GM12878 (cell line): ENCODE data around the gene CTNNA3. TPM values are rescaled to one million over a fixed set of nuclear protein-coding genes. Genes with fewer than 3 reads are reported as not detected.

Experiments used
- ATAC-seq: fragments of 200-7000 bp; cut with Tn5 transposase; 3 replicates; pipeline ENCODE4 v1.9.1; 2020; ENCODE audit warnings: mild to moderate bottlenecking, moderate library complexity
- BruUV-seq: library from RNA; stranded (reverse); fragments of 400-500 nt; replicated peaks from 2 replicates; lab custom pipeline; 2021; lab: Mats Ljungman, UMichigan
- CTCF ChIA-PET: fragments of 300-600 bp; sonication (Branson Sonifier 250); formaldehyde crosslinking; extraction: SDS; loops from one replicate; lab custom pipeline; 2021; ENCODE audit warnings: inconsistent platforms; lab: Yijun Ruan, JAX
- POLR2A ChIA-PET: fragments of 350-600 bp; formaldehyde crosslinking; extraction: SDS; loops from one replicate; lab custom pipeline; 2021; ENCODE audit warnings: inconsistent platforms; lab: Charles Lee
- RAD21 ChIA-PET: fragments of 300-600 bp; sonication (Branson Sonifier 250); formaldehyde crosslinking; loops from one replicate; lab custom pipeline; 2023; ENCODE audit warnings: antibody characterized with exemption; ENCODE audit not compliant: unreplicated experiment; lab: Charles Lee
- SMC1A ChIA-PET: fragments of 300-600 bp; sonication (Branson Sonifier 250); formaldehyde crosslinking; loops from one replicate; lab custom pipeline; 2023; ENCODE audit not compliant: unreplicated experiment, uncharacterized antibody; lab: Charles Lee
- DNase-seq: peaks from one replicate; pipeline ENCODE4 v3.0.0-alpha.2; 2011; ENCODE audit warnings: low read depth, low spot score
- FAIRE-seq: peaks from 3 replicates; lab custom pipeline; 2011; peaks lifted over from hg19 to GRCh38; lab: Jason Lieb, UNC
- H2AFZ ChIP-seq: 2 replicates; pipeline ENCODE4 v1.6.0; 2011; ENCODE audit warnings: low read depth, low read length, control low read depth; ENCODE audit not compliant: control insufficient read depth
- H3K27ac ChIP-seq: 2 replicates; pipeline ENCODE4 v1.5.1; 2011; ENCODE audit warnings: control low read depth; ENCODE audit not compliant: control insufficient read depth, insufficient read depth
- H3K27me3 ChIP-seq, 2 experiments: replicated peaks in 1 of 2; 2 replicates each; pipeline versions ENCODE4 v1.6.0 to v1.6.1; 2011; ENCODE audit warnings: low read length in 1 of 2; ENCODE audit not compliant: control insufficient read depth in 2 of 2, insufficient read depth in 2 of 2
- H3K36me3 ChIP-seq, 2 experiments: 2 replicates each; pipeline ENCODE4 v1.5.1; 2011; ENCODE audit warnings: low read length in 1 of 2; ENCODE audit not compliant: control insufficient read depth in 2 of 2, insufficient read depth in 2 of 2
- H3K4me1 ChIP-seq: 2 replicates; pipeline ENCODE4 v1.6.1; 2011; ENCODE audit warnings: mild to moderate bottlenecking, low read length, moderate library complexity, mixed read lengths; ENCODE audit not compliant: control insufficient read depth, insufficient read depth
- H3K4me2 ChIP-seq: 2 replicates; pipeline ENCODE4 v1.6.0; 2011; ENCODE audit warnings: control low read depth; ENCODE audit not compliant: control insufficient read depth, insufficient read depth
- H3K4me3 ChIP-seq: fragments of 200-600 bp; sonication (generic); 2 replicates; pipeline ENCODE4 v1.5.1; 2016
- H3K79me2 ChIP-seq: 2 replicates; pipeline ENCODE4 v1.6.0; 2011; ENCODE audit warnings: low read length; ENCODE audit not compliant: control insufficient read depth, insufficient read depth
- H3K9ac ChIP-seq: 2 replicates; pipeline ENCODE4 v1.8.0; 2011; ENCODE audit warnings: low read length, control low read depth, mixed read lengths; ENCODE audit not compliant: control insufficient read depth, insufficient read depth
- H3K9me3 ChIP-seq: replicated peaks from 3 replicates; pipeline ENCODE4 v1.5.1; 2011; ENCODE audit warnings: mild to moderate bottlenecking, low read length; ENCODE audit not compliant: control insufficient read depth, insufficient read depth
- H4K20me1 ChIP-seq: 2 replicates; pipeline ENCODE4 v1.6.0; 2011; ENCODE audit not compliant: control insufficient read depth, insufficient read depth
- ATF7 ChIP-seq: fragments of 450-650 bp; IDR thresholded peaks from 2 replicates; pipeline ENCODE4 v1.6.1; 2016; ENCODE audit warnings: low read depth, mild to moderate bottlenecking
- CHD2 ChIP-seq: IDR thresholded peaks from 2 replicates; pipeline ENCODE4 v1.6.1; 2011; ENCODE audit warnings: low read depth, low read length, improper control_type of control experiment, borderline replicate concordance
- FOXK2 ChIP-seq: fragments of 450-650 bp; IDR thresholded peaks from 2 replicates; pipeline ENCODE4 v1.6.1; 2017; ENCODE audit warnings: mild to moderate bottlenecking, moderate library complexity
- JUNB ChIP-seq: IDR thresholded peaks from 2 replicates; pipeline ENCODE4 v1.6.1; 2016; ENCODE audit warnings: antibody characterized with exemption, mild to moderate bottlenecking
- POLR2AphosphoS2 ChIP-seq: IDR thresholded peaks from 2 replicates; pipeline ENCODE4 v1.6.1; 2011; ENCODE audit warnings: low read depth, mild to moderate bottlenecking, low read length, improper control_type of control experiment, moderate library complexity
- SP1 ChIP-seq: IDR thresholded peaks from one replicate; pipeline ENCODE4 v1.6.1; 2011; ENCODE audit warnings: low read depth, low read length
- SPI1 ChIP-seq: IDR thresholded peaks from 2 replicates; pipeline ENCODE4 v1.6.1; 2011; ENCODE audit warnings: low read depth, mild to moderate bottlenecking, low read length, moderate library complexity, borderline replicate concordance; ENCODE audit not compliant: insufficient read depth
- WGBS: methylation state at CpG from one replicate; pipeline ENCODE4 v1.1.6; 2016; ENCODE audit warnings: low lambda C conversion rate; ENCODE audit not compliant: insufficient replicate concordance, insufficient coverage; ENCODE audit errors: missing lambda C conversion rate; 5-methylcytosine and 5-hydroxymethylcytosine counted together
- in situ Hi-C: fragments of 300-500 bp; cut with MboI; formaldehyde crosslinking; loops from 9 replicates; pipeline ENCODE4 v1.14.3; 2018; ENCODE audit warnings: mixed read lengths
- intact Hi-C: fragments of 100-400 bp; cut with micrococcal nuclease; formaldehyde crosslinking; loops from one replicate; pipeline ENCODE4 v1.14.2; 2022; ENCODE audit not compliant: unreplicated experiment
- polyA plus RNA-seq, 11 experiments: library from polyadenylated mRNA; depleted of rRNA in 4 of 11; unstranded in 6 of 11; stranded (reverse) in 5 of 11; fragments of >200 nt; fragmentation: Nextera tagmentation in 4 of 11; fragmentation: Illumina TruSeq in 1 of 11; extraction: Ambion mirVana in 4 of 11; extraction: Trizol in 1 of 11; gene quantifications; 1 replicate in 1 of 11; 2 replicates in 10 of 11; pipeline versions ENCODE4 v1.2.1 to v1.2.3, GENCODE V29; 2011 to 2016; ENCODE audit warnings: inconsistent platforms in 2 of 11, missing spikeins in 2 of 11, low read depth in 1 of 11
- total RNA-seq, 4 experiments: library from RNA; depleted of rRNA in 3 of 4; stranded (reverse); fragments of >200 nt in 3 of 4; fragmentation: Illumina TruSeq in 1 of 4; extraction: Trizol in 1 of 4; gene quantifications; 2 replicates each; pipeline versions ENCODE4 v1.2.1 to v1.2.3, GENCODE V29; 2013 to 2021
- TF ChIP-seq, protein P1 (sequence below): IDR thresholded peaks from 2 replicates; pipeline ENCODE4 v1.6.1; 2011; ENCODE audit warnings: low read depth, low read length, improper control_type of control experiment, borderline replicate concordance
- TF ChIP-seq, protein P2 (sequence below): IDR thresholded peaks from 2 replicates; pipeline ENCODE4 v1.6.1; 2011; ENCODE audit warnings: borderline replicate concordance, low read depth, mild to moderate bottlenecking, moderate library complexity, mixed read lengths, low read length; ENCODE audit not compliant: insufficient read depth; ENCODE audit errors: extremely low read length
- TF ChIP-seq, protein P3 (sequence below): fragments of 450-650 bp; IDR thresholded peaks from 2 replicates; pipeline ENCODE4 v1.6.1; 2017; ENCODE audit warnings: low read depth, mild to moderate bottlenecking, moderate library complexity

The CTNNA3 gene
- total and polyA plus RNA-seq, 10 of the 15 experiments (the other 5 are each of a cell fraction or from before 2014, with no cell fraction given) = under 0.01 to 4.5 (median 0.22) TPM; not detected in 2

DNA sequence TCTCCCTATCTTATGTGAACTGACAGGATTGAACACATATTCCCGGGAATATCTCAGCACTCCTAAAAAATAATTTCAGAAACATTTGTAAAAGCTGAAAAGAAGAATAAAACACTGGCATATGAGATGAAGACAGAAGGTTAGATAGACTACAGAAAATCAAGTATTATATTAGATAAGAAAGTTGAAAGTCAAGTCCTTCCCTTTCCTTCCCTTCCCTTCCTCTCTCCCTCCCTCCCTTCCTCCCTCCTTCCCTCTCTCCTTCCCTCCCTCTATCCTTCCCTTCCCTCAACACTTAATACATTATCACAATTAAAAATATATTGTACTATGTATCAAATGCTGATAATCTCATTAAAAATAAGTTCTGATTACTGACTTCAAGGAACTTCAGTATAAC lies 122.5 kb downstream of the CTNNA3 start:
- intact Hi-C loops (no loop called here), in situ Hi-C loops (no loop called here)
- Histone ChIP-seq H2AFZ (no peak overlapping the region), H3K9me3 (no peaks in the 10 kb centered on the region), H3K79me2 (no peaks in the 10 kb centered on the region), H3K36me3 (no peaks in the 10 kb centered on the region), H4K20me1 (no peaks in the 10 kb centered on the region), H3K27me3 (no peaks in the 10 kb centered on the region), H3K4me1 (no peaks in the 10 kb centered on the region), H3K27ac (no peak overlapping the region), H3K4me3 (no peak overlapping the region), H3K9ac (no peak overlapping the region), H3K4me2 (no peak overlapping the region)
- ChIA-PET RAD21 (no interaction called here), POLR2A (no interaction called here), CTCF (no interaction called here), SMC1A (no interaction called here)
- TF ChIP-seq, protein P1, sequence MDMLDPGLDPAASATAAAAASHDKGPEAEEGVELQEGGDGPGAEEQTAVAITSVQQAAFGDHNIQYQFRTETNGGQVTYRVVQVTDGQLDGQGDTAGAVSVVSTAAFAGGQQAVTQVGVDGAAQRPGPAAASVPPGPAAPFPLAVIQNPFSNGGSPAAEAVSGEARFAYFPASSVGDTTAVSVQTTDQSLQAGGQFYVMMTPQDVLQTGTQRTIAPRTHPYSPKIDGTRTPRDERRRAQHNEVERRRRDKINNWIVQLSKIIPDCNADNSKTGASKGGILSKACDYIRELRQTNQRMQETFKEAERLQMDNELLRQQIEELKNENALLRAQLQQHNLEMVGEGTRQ = no peak
- FAIRE-seq (no peak), ATAC-seq (no peak), DNase-seq (no peak)
- no TSS peak for BruUV-seq
- WGBS = 47% methylated on average over 1 of the region's 1 CpG

DNA sequence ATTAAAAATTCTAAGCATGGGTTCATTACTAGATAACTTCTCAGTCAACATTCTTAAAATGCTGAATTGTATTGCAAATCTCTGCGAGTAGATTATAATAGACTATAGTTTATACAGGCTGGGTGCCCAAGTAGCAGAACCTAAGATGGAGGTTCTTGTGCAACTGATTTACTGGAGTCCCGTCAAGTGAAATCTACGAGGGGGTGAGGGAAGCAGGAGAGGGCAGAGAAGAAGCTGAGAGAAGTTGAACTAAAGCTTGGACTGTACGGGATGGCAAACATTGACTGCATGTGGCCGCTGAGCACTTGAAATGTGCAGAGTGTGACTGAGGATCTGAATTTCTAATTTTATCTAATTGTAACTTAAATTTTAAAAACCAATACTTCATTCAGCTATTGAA lies 124.5 kb downstream of the CTNNA3 start:
- TF ChIP-seq SPI1 (no peak), SP1 (no peak), JUNB (no peak), CHD2 (no peak), ATF7 (no peak), POLR2AphosphoS2 (no peak), FOXK2 (no peak)
- TF ChIP-seq, protein P2, sequence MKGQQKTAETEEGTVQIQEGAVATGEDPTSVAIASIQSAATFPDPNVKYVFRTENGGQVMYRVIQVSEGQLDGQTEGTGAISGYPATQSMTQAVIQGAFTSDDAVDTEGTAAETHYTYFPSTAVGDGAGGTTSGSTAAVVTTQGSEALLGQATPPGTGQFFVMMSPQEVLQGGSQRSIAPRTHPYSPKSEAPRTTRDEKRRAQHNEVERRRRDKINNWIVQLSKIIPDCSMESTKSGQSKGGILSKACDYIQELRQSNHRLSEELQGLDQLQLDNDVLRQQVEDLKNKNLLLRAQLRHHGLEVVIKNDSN = no peak
- TF ChIP-seq, protein P3, sequence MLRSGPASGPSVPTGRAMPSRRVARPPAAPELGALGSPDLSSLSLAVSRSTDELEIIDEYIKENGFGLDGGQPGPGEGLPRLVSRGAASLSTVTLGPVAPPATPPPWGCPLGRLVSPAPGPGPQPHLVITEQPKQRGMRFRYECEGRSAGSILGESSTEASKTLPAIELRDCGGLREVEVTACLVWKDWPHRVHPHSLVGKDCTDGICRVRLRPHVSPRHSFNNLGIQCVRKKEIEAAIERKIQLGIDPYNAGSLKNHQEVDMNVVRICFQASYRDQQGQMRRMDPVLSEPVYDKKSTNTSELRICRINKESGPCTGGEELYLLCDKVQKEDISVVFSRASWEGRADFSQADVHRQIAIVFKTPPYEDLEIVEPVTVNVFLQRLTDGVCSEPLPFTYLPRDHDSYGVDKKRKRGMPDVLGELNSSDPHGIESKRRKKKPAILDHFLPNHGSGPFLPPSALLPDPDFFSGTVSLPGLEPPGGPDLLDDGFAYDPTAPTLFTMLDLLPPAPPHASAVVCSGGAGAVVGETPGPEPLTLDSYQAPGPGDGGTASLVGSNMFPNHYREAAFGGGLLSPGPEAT = no peak
- WGBS = 7% methylated on average over 5 of the region's 5 CpGs
- DNase-seq (no peak), ATAC-seq (no peak), FAIRE-seq (no peak)
- H3K9ac ChIP-seq = no peak overlapping the region
- ChIA-PET RAD21 (no interaction called here), POLR2A (interaction anchor here (0.5 kb wide), 1 partner anchor 34 kb away, joined by 4 read pairs; no protein-coding TSS in a partner anchor), SMC1A (interaction anchor here (0.6 kb wide), 3 partner anchors 19 to 1296 kb away, joined by 3 to 4 read pairs (median 3); no protein-coding TSS in a partner anchor), CTCF (no interaction called here)
- H3K4me1 ChIP-seq = no peaks in the 10 kb centered on the region
- no peak overlapping the region for H3K4me2 ChIP-seq
- H3K27me3 ChIP-seq = no peaks in the 10 kb centered on the region
- no peak overlapping the region for H3K27ac ChIP-seq
- H3K36me3 ChIP-seq = no peaks in the 10 kb centered on the region
- no peak overlapping the region for H3K4me3 ChIP-seq
- H2AFZ ChIP-seq = no peak overlapping the region
- in situ Hi-C loops (no loop called here), intact Hi-C loops (no loop called here)
- no peaks in the 10 kb centered on the region for H3K9me3 ChIP-seq
- BruUV-seq = no TSS peak
- no peaks in the 10 kb centered on the region for H4K20me1 ChIP-seq
- no peaks in the 10 kb centered on the region for H3K79me2 ChIP-seq
